OCI-LY7 (cell line): Measurements from ENCODE around the gene SMPD1. TPM values are rescaled to one million over a fixed set of nuclear protein-coding genes. Genes with fewer than 3 reads are reported as not detected.
A peak's percentile ranks its signal among the peaks of the same experiment; 100 is the strongest.

Source experiments
- BruUV-seq: library from RNA; stranded (reverse); fragments of 400-500 nt; replicated peaks from 2 replicates; lab custom pipeline; 2021; lab: Mats Ljungman, UMichigan
- CTCF ChIA-PET: fragments of 300-600 bp; sonication (Branson Sonifier 250); formaldehyde crosslinking; loops from one replicate; lab custom pipeline; 2022; ENCODE audit warnings: antibody characterized with exemption; ENCODE audit not compliant: unreplicated experiment; lab: Charles Lee
- POLR2A ChIA-PET: fragments of 300-600 bp; sonication (Branson Sonifier 250); formaldehyde crosslinking; loops from one replicate; lab custom pipeline; 2022; ENCODE audit warnings: antibody characterized with exemption; lab: Charles Lee
- DNase-seq: peaks from one replicate; pipeline ENCODE4 v3.0.0-alpha.2; 2015; ENCODE audit warnings: low spot score
- H2AFZ ChIP-seq: fragments of 200-600 bp; sonication (generic), shearing (Covaris generic); 2 replicates; pipeline ENCODE4 v1.6.1; 2014; ENCODE audit warnings: mild to moderate bottlenecking, antibody characterized with exemption, low read length, moderate library complexity
- H3K27ac ChIP-seq: fragments of 200-600 bp; sonication (generic); 2 replicates; pipeline ENCODE4 v1.5.1; 2014; ENCODE audit warnings: mixed run types, low read depth, mild to moderate bottlenecking, moderate library complexity, low read length, inconsistent platforms; ENCODE audit not compliant: poor library complexity, severe bottlenecking
- H3K36me3 ChIP-seq: fragments of 200-600 bp; sonication (generic); 2 replicates; pipeline ENCODE4 v1.6.1; 2014; ENCODE audit warnings: mild to moderate bottlenecking, antibody characterized with exemption, low read length, moderate library complexity, mixed read lengths; ENCODE audit not compliant: insufficient read depth
- H3K4me1 ChIP-seq: fragments of 200-600 bp; sonication (generic); 2 replicates; pipeline ENCODE4 v1.5.1; 2014; ENCODE audit warnings: mild to moderate bottlenecking, low read length; ENCODE audit not compliant: insufficient read depth, poor library complexity, severe bottlenecking
- H3K4me2 ChIP-seq: fragments of 200-600 bp; sonication (generic); 2 replicates; pipeline ENCODE4 v1.6.1; 2014; ENCODE audit warnings: mild to moderate bottlenecking, low read length
- H3K4me3 ChIP-seq: fragments of 200-600 bp; sonication (generic); 2 replicates; pipeline ENCODE4 v1.5.1; 2014; ENCODE audit warnings: mild to moderate bottlenecking, low read depth, low read length; ENCODE audit not compliant: poor library complexity, severe bottlenecking
- H3K79me2 ChIP-seq: fragments of 200-600 bp; sonication (generic); 2 replicates; pipeline ENCODE4 v1.6.1; 2016; ENCODE audit warnings: low read depth, mild to moderate bottlenecking, low read length, moderate library complexity, mixed read lengths; ENCODE audit not compliant: insufficient read depth
- H3K9me2 ChIP-seq: fragments of 200-600 bp; sonication (generic); 2 replicates; pipeline ENCODE4 v1.6.1; 2016; ENCODE audit warnings: mild to moderate bottlenecking, low read length, mixed read lengths; ENCODE audit not compliant: insufficient read depth
- H3K9me3 ChIP-seq: fragments of 200-600 bp; sonication (generic); 2 replicates; pipeline ENCODE4 v1.6.1; 2014; ENCODE audit warnings: mild to moderate bottlenecking, mixed run types, low read length, mixed read lengths
- H4K20me1 ChIP-seq: fragments of 200-600 bp; sonication (generic); 2 replicates; pipeline ENCODE4 v1.6.1; 2014; ENCODE audit warnings: mild to moderate bottlenecking, antibody characterized with exemption, low read length, moderate library complexity, mixed read lengths; ENCODE audit not compliant: insufficient read depth
- CTCF ChIP-seq: fragments of 200-600 bp; sonication (generic); conservative IDR thresholded peaks from 2 replicates; pipeline ENCODE4 v1.5.1; 2014; ENCODE audit warnings: mild to moderate bottlenecking, antibody characterized with exemption, low read length, moderate library complexity, mixed read lengths
- EZH2phosphoT487 ChIP-seq: fragments of 200-600 bp; sonication (generic); IDR thresholded peaks from 2 replicates; pipeline ENCODE4 v1.6.1; 2018; ENCODE audit warnings: low read depth, borderline replicate concordance, mild to moderate bottlenecking, mixed run types, antibody characterized with exemption, low read length, moderate library complexity, mixed read lengths
- intact Hi-C: fragments of 100-400 bp; cut with micrococcal nuclease; formaldehyde crosslinking; loops from one replicate; pipeline ENCODE4 v1.10.0; 2022; ENCODE audit not compliant: unreplicated experiment
- total RNA-seq, 2 experiments: library from RNA; depleted of rRNA in 1 of 2; stranded (reverse); fragments of >200 nt in 1 of 2; shearing (Covaris generic) in 1 of 2; gene quantifications; 2 replicates each; pipeline ENCODE4 v1.2.3, GENCODE V29; 2014 to 2022

Gene SMPD1
- total RNA-seq, 2 experiments from 2014 or later, result 5.1 to 11.9 TPM

DNA sequence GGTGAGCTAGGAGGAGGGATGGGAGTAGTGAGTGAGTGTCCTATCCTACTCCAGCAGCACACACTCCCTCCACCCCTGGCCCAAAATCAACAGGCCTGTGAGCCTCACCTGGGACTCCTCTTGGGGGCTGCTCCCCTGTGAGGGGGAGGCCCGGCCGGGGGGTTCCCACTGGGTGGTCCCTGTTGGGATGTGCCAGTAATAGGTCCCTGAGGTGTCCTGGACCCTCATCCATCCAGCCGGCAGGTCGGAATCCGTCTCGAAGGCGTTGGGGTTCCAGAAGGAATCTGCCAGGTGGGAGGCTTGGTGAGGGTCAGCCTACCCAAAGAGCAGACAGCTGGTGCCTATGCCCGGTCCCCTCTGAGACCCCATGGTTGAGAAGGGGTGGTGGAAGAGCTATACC is 13.3 kb downstream of the SMPD1 start:
- H3K36me3 ChIP-seq, result peaks cover 17% of the 10 kb centered on the region
- no peaks in the 10 kb centered on the region for H3K9me3 ChIP-seq
- H3K4me3 ChIP-seq, result peak overlapping the region; percentile 58
- no peaks in the 10 kb centered on the region for H3K9me2 ChIP-seq
- no peaks in the 10 kb centered on the region for H4K20me1 ChIP-seq
- H3K4me1 ChIP-seq, result peaks cover 60% of the 10 kb centered on the region
- no TSS peak for BruUV-seq
- H2AFZ ChIP-seq, result no peak overlapping the region
- peak overlapping the region; percentile 88 for H3K4me2 ChIP-seq
- no peak for DNase-seq
- POLR2A ChIA-PET, result interaction anchor here (0.9 to 3.6 kb wide), 14 partner anchors 8 to 79 kb away, joined by 3 to 23 read pairs (median 8); partner anchors contain the start of genes APBB1, SMPD1 and TIMM10B
- peak overlapping the region; percentile 98 for H3K27ac ChIP-seq
- CTCF ChIA-PET, result interaction anchor here (1.0 to 2.3 kb wide), 6 partner anchors 10 to 49 kb away, joined by 3 to 8 read pairs (median 4); no protein-coding TSS in a partner anchor
- intact Hi-C loops, result no loop called here
- H3K79me2 ChIP-seq, result no peaks in the 10 kb centered on the region
- TF ChIP-seq EZH2phosphoT487, result no peak
- no peak for TF ChIP-seq CTCF

- intact Hi-C loops, result no loop called here
- TF ChIP-seq EZH2phosphoT487 (no peak), CTCF (no peak)
- peaks cover 60% of the 10 kb centered on the region for H3K4me1 ChIP-seq
- CTCF ChIA-PET, result interaction anchor here (1.0 to 2.3 kb wide), 3 partner anchors 25 to 40 kb away, joined by 4 to 8 read pairs (median 8); no protein-coding TSS in a partner anchor
- H3K9me2 ChIP-seq, result no peaks in the 10 kb centered on the region
- BruUV-seq, result no TSS peak
- no peaks in the 10 kb centered on the region for H4K20me1 ChIP-seq
- no peak for DNase-seq
- no peaks in the 10 kb centered on the region for H3K9me3 ChIP-seq
- POLR2A ChIA-PET, result interaction anchor here (1.7 to 3.6 kb wide), 4 partner anchors 14 to 34 kb away, joined by 7 to 23 read pairs (median 11); partner anchors contain the start of gene SMPD1
- peaks cover 21% of the 10 kb centered on the region for H3K36me3 ChIP-seq
- peak overlapping the region; percentile 88 for H3K4me2 ChIP-seq
- peak overlapping the region; percentile 98 for H3K27ac ChIP-seq
- H3K79me2 ChIP-seq, result no peaks in the 10 kb centered on the region
- no peak overlapping the region for H2AFZ ChIP-seq
- H3K4me3 ChIP-seq, result no peak overlapping the region
Observed at GRCh38 chr11:6404342-6405051, 14.2 kb downstream of the SMPD1 start.
